ENCODE data around the gene S100A7. TPM values are rescaled to one million over a fixed set of nuclear protein-coding genes. Genes with fewer than 3 reads are reported as not detected.

S100A7 gene
- not detected in 2 replicates for total RNA-seq

DNA sequence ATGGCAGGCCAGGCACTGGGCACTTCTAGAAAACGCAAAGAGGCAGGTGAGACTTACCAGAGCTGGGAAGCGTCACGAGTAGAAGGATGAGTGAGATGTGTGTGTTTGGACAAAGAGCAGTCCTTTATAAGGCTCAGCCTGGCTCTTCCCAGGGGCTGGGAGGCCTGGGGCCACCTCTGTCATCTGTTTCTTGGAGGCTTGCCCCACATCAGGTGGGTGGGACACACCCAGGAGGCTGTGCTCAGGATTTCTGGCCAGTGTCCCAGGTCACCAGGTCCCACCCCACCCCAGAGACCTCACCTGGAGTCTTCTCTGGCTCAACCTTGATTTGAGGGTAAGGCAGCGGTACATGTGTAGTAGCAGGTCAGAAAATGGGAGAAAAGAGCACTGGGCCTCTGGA is at the start of gene S100A7:
TSS of gene S100A7 (minus strand) at position 101 of the 400 bp plus-strand sequence. CDS start 1,638 bp downstream, outside the sequence.
- intact Hi-C loops (cut with micrococcal nuclease), result no loop called here

DNA sequence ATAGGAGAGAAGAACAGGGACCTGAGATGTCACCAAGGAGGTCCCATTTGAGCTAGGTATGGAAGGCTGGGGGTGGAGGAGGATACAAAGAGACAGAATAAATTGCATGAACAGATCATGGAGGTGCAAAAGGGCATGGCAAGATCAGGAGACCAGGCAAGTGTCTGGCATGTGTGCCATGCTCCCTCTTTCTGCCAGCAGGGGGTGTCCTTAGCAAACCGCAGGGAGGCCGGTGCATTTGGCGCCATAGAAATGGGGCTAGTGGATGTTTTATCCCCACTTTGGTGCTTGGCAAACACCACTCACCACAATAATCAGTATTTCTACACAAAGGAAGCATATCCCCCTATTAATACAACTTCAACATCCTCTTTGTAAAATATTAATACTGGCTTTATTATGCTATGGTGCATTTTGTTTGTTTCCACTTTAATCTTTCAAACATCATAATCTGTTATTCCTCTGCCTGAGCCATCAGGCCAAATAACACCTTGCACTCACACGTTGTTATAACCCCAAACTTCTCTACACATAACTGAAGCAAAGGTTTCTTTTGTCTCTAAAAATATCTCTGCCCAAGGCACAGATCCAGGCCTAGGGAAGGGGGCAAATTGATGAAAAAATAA is 49.4 kb upstream of the S100A7 start:
- intact Hi-C loops (cut with micrococcal nuclease), result loop anchor here (1.0 kb wide), 2 partner anchors 58 to 107 kb away; no protein-coding TSS in a partner anchor

DNA sequence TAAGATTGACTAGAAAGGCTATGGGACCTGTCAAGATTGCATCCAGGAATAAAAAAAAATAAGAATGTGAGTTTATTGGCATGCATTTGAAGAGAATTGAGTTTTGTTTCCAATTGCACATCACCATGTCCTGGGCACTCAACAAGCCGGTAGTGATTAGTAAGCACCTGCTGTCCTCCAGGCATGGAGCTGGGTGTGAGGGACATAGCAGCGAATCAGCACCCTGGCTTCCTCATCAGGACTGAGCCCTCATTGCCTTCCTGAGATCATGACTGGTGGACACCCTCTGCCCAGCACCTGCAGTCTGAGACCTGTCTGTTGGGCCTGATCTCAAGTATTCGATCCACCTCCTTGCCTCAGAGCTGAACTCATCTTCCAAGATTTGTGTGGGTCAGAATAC is 48.6 kb upstream of the S100A7 start:
- intact Hi-C loops (cut with micrococcal nuclease), result loop anchor here (1.0 kb wide), 2 partner anchors 59 to 108 kb away; no protein-coding TSS in a partner anchor

DNA sequence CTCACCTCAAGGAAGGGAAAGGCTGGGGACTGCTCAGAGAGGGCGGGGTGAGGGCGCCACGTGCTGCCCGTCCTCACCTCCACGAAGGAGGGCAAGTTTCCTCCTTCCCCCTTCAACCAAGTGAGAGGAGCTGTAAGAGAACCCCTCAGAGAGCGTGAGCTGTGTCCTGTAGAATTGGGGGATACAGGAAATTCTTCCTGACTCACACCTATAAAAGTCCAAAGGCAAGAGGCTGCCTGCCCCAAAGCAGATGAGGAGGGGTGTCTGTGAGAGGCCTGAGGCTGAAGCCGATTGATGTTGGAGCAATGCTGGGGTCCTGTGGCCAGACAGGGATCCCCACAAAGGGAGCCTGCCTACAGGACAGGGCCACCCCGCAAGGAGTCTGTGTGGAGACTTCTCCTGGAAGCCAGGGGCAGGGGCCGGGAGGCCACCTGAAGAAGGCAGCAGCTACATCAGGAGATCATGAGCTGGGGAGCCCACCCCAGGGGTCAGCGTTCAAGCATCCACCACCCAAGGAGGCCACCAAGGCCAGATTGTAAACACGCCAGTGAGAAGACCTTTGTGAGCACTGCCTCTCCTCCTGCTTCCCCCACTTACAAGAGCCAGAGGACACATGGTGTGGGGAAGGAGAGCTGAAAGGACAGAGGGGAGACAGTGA is 47.6 kb upstream of the S100A7 start:
- intact Hi-C loops (cut with micrococcal nuclease), result loop anchor here (1.0 kb wide), 1 partner anchor 241 kb away; no protein-coding TSS in a partner anchor

DNA sequence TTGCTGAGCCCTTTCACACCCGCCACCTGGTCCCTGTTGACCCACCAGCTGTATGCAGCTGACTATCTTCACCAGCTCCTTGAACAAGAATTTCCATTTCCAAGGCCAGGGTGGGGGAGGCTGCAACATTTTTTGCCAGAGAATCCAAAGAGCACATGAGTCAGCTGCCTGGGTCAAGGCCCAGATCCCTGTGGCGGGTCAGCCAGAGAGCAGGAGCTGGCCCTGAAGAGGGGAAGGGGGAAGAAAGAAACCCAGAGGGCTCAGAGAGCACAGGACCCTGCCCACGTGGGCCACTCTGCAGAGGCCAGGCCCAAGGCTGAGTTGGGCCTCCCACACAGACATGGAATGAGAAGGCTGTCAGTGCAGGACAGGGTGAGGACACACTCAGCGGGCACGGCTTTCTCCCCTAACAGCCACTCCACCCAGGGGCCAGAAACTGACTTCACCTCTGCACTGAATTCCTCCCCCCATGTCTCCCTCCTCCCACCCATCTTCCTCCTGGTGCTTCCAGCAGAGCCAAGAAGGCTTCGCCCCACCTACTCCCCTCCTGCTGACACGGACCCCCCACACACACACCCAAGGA is 46.5 kb upstream of the S100A7 start:
- intact Hi-C loops (cut with micrococcal nuclease), result loop anchor here (1.0 kb wide), 1 partner anchor 242 kb away; no protein-coding TSS in a partner anchor

DNA sequence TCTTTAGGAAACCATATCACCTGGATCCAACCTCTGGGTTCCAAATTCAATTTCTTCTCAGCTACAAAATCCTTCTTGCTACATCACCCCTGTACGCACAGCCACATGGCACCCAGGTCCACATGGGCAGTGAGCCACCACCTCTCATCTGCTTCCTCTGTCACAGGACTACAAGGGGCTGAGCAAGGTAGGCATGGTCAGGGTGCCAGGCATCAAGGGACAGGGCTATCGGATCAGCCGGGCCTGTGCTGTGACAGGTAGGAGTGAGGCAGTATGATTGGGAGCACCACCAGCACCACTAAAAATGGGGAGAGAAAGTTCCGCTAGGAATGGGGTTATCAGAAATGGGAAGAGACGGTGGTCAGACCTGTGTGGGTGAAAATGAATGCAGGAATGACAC is 45.9 kb upstream of the S100A7 start:
- intact Hi-C loops (cut with micrococcal nuclease), result no loop called here

DNA sequence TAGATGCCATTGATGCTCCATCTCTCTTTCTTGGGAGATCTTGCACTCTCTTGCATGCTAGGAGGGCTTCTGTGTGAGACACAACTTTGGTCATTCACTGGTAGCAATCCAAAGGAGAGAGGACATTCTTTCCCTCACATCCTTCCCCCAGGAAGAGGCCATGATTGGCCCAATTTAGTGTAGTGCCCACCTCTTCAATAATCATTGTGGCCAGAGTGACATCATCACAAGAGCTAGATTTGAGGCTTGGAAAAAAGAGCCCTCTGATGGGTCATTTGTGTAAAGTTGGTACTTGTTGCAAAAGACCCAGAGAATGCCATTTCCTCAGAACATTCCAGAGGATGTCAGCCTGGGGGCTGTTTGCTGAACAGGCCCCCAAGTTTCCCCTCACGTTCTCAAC is 45.1 kb upstream of the S100A7 start:
- intact Hi-C loops (cut with micrococcal nuclease), result no loop called here

DNA sequence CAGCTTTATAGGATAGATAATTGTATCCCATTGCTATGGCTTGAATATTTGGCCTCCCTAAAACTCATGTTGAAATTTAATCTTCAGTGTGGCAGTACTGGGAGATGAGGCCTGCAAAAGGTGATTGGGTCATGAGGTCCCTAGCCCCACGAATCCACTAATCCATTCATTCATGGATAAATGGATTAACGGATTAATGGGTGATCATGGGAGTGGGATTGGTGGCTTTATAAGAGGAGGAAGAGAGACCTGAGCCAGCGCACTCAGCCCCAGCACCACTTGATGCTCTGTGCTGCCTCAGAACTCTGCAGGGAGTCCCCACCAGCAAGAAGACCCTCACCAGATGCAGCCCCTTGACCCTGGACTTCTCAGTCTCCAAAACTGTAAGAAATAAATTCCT is 43.3 kb upstream of the S100A7 start:
- intact Hi-C loops (cut with micrococcal nuclease), result no loop called here

DNA sequence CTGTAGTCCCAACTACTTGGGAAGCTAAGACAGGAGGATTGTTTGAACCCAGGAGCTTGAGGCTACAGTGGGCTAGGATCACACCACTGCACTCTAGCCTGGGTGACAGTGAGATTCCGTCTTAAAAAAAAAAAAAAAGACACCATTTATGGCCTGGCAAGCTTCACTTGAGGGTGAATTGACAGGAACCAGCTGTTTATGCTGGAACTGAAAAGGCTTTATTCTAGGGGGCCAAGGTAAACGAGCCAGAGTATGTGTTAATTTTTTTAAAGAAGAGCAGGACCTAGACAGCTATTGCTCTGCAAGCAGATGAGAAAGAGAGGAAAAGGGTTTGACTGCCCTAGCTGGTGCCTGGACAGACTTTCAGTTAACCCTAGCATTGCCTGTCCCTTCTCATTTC is 38.3 kb upstream of the S100A7 start:
- intact Hi-C loops (cut with micrococcal nuclease), result no loop called here

DNA sequence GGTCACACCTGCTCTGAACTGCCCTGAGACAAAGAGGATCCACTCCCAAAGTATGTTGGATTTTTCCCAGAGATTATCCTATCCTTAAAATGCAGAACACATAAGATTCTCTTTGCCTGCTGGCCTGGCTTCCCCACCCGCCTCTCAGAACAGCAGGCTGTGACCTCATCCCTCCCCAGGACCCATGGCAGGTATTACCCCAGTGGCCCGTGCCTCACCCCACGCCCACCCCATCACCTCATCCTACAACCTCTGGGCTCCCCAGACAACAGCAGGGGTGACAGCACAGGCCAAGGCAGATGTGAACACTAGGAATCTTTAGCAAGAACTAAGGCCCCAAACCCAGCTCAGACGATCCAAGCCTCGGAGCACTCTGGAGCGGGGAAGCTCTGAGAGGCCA is 35.1 kb upstream of the S100A7 start:
- intact Hi-C loops (cut with micrococcal nuclease), result loop anchor here (1.0 kb wide), 1 partner anchor 143 kb away; no protein-coding TSS in a partner anchor

DNA sequence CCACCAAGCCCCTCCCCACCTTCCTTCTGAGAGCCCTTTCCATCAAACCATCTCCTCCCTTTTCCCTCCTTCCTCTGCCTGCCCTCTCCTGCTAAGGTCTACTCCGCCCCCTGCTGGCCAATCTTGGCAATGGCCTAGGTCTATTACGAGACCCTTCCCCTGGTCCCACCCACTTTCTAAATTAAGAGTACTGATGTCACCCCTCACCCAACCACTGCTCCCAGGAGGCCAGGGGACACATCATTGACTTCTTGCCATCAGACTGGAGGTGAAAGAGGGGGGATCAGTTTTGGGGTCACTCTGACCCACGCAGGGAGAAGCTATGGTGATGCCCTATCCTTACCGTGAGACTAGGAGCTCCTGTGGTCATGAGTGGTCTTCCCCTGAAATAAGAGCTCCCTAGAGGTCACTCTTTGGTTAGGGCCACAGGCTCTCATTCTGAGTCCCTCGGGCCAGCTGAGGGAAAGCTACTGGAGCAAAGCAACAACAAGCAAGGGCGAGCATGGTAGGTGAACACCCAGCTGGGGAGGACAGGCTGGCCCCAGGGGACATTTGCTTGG is 34.6 kb upstream of the S100A7 start:
- intact Hi-C loops (cut with micrococcal nuclease), result loop anchor here (1.0 kb wide), 1 partner anchor 143 kb away; no protein-coding TSS in a partner anchor

DNA sequence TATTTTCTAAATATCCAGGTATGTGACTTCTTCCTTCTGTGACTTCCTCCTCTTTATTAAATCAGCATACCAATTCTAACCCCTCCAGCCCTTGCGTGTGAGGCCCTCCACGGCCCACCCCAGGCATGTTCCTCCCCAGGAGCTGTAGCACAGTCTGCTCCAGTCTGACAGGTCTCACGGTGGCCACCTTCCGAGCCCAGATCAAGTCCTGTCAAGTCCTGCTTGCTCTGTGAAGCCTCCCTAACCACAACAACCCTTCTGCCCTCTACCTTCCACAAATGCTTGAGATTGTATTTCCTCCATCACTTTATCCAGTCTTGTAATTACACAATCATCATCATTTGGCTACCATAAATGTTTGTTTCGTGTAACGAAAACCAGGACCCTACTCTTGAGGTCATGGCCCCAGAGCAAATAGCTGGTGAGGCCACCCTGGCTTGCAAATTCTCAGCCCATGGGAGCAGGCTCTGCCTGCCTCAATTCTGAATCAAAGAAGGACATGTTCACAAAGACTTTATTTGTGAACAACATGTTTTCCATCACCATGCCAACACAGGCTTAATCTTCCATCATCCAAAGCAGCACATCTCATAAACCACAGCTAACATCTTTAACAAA is 33.0 kb upstream of the S100A7 start:
- intact Hi-C loops (cut with micrococcal nuclease), result no loop called here

DNA sequence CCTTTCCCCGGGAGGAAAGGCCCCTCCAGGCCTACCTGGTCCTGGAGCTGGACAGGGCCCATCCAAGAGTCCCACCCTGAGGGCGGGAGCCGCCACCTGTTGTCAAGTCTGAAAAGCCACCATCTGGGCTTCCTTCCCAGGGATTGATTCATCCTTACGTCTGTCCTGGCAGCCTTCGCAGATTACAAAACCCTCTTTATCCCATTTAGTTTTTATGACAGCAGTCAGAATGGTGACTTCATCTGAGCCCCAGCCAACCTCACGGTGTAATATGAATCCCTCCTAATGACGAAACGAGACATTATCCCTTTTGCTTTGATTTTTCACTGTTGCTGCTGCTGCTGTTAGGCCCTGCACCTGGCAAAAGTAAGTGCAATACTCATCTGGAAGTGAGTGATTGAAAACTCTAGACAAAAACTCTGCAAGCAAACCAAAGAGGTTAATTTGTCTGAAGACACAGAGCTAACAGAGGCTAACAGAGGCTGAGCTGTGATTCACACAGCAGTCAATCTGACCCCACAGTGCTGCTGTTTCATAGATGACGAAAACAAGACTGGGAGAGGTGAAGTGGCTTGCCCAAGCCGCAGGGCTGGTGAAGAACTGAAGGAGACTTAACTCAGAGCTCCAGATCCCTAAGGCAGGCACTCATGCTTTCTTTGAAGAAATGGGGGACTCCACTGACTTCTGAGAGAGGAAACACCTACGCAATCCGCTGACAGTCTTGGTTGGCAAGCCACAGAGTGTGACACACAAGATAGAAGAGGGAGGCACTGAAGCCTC is 30.0 kb upstream of the S100A7 start:
- intact Hi-C loops (cut with micrococcal nuclease), result no loop called here

DNA sequence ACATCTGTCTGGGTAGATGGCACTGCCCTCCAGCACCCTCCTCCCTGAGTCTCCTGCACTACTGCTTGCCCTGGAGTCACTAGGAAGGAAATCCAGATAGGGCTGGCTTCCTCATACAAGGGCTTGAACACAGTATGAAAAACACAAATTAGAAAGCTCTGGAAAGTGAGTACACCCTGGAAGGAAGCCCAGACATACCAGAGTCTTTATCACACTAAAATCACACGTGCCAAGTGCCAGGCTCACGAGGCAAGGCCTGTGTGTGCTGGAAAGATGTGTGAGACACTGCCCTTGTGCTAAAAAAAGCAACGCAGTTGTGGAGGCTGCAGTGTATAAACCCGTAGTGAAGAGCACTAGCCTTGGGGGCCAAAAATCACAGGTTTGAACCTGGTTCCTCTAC is 28.3 kb upstream of the S100A7 start:
- intact Hi-C loops (cut with micrococcal nuclease), result no loop called here

DNA sequence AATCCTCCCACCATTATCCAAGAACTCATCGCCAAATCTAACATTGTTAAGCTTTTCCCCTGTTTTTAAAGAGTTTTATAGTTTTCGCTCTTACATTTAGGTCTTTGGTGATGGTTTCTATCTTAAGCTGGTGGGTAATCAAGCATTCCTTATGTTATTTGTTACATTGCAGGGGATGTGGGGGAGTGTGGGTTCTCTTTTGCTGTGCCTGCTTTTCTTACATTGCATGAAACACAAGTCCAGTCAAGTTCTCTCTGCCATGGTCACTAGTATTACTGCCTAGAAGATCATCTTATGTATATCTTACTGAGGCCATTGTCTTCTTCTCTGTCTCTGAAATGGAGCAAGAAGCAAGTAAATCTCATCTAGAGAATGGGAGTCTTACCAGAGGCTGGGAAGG is 27.3 kb upstream of the S100A7 start:
- intact Hi-C loops (cut with micrococcal nuclease), result no loop called here

DNA sequence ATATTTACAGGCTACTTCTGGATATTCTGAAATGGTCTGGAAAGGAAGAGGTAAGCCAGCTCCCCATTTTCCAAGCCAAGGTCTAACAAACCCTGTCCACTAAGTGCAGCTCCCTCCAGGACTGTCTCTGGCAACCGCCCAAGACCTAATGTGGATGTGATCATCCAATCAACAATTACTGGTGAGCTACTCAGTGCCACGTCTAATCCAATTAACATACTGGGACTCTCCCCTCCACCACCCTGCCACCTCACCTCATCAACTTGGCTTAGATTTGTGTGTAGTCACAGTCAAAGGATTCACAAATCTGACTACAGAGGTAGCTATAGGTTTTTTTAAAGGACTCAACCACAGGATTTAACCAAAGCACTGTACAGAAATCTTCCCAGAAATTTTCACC is 25.4 kb upstream of the S100A7 start:
- intact Hi-C loops (cut with micrococcal nuclease), result no loop called here

DNA sequence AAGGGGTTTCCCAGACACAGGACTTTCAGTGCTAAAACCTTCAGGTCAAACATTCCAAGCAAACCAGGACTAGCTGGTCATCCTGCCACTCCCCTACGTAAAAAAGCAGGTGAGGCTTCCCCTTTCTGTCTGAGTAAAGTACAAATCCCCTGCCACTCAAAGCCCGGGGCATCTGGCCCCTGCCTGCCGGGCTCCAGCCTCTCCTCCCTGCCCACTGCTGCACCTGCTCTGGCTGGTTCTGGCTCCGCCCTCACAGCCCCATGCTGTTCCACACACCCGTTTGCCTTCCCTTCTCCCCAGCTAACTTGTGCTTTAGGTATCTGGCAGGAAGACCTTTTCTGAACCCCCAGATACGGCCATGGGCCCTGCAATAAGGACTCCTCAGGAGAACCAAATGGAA is 23.3 kb upstream of the S100A7 start:
- intact Hi-C loops (cut with micrococcal nuclease), result no loop called here

DNA sequence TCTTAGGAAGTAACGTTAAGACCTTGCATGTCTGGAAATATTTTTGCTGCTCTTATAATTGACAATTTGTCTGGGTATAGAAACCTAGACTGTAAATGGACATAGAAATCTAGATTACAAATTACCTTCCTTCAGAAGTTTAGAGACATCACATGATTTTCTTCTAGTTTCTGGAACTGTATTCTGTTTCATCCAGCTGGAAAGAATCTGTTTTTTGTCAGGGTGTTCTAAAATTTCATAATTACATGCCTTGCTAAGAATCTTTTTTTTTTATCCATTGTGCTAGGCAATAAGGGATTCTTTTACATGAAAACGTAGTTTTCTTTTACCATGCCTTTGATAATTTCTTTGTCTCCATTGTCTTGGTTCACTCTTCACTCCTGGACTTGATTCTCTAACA is 20.7 kb upstream of the S100A7 start:
- intact Hi-C loops (cut with micrococcal nuclease), result no loop called here

DNA sequence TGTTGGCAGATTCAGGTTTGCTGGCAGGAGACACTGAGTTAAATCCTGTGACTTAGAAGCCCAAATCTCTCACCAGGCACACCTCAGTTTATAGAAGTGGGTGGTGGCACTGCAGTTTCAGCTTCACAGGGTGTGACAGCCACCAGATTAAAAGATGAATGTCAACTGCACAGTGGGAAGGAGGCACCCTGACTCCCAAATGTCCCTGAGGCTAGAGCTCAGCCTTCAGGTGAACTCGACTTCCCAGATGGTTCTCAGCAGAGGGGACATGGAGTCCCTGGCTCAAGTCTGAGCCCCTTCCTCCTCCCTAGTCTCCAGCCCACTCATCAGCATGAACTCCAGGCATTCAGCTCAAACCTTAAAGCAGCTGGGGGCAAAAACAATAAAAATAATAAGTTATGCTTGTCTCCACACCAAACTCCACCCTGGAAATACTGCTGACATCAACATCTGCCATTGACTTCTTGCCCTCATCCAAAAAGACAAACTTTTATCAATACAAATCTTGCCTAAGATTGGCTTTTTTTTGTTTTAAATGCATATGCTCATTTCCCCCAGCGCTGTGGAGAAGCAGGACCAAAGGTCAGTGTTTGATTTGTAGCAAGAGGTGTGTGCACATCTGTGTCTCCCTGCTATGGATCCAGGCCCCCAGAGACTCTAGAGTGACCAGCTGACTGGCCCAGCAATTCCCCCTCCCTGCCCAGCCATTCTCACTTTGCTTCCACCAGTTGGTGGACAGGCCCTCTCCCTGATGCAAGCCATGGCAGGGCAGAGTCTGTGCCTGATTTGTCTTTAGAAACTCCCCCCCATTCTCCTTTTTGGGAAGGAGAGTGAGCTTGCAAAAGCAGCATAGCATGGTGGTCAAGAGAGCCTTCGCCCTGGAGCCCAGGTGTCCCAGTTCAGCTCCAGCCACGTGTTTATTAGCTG is 18.5 kb upstream of the S100A7 start:
- intact Hi-C loops (cut with micrococcal nuclease), result no loop called here
